Keratinocyte (primary cell): ENCODE data around the gene MOK. TPM values are rescaled to one million over a fixed set of nuclear protein-coding genes. Genes with fewer than 3 reads are reported as not detected.

Experiments used
- DNase-seq: peaks from one replicate; pipeline ENCODE4 v3.0.0-alpha.2; 2011; ENCODE audit warnings: low read depth, missing footprints, low spot score
- FAIRE-seq: peaks from 2 replicates; lab custom pipeline; 2011; peaks lifted over from hg19 to GRCh38; lab: Jason Lieb, UNC
- H2AFZ ChIP-seq: 2 replicates; pipeline ENCODE4 v1.6.0; 2012; ENCODE audit warnings: low read length, control low read depth, inconsistent platforms; ENCODE audit not compliant: control insufficient read depth
- H3K27ac ChIP-seq: 2 replicates; pipeline ENCODE4 v1.5.1; 2011; ENCODE audit warnings: low read length; ENCODE audit not compliant: control insufficient read depth, insufficient read depth
- H3K27me3 ChIP-seq: 3 replicates; pipeline ENCODE4 v1.6.0; 2011; ENCODE audit warnings: low read length; ENCODE audit not compliant: control insufficient read depth, insufficient read depth; ENCODE audit errors: extremely low read depth
- H3K36me3 ChIP-seq, 2 experiments: 2 replicates in 1 of 2; 3 replicates in 1 of 2; pipeline ENCODE4 v1.5.1; 2011; ENCODE audit warnings: low read length in 2 of 2, mild to moderate bottlenecking in 1 of 2; ENCODE audit not compliant: control insufficient read depth in 2 of 2, insufficient read depth in 2 of 2; ENCODE audit errors: extremely low read depth in 1 of 2
- H3K4me1 ChIP-seq: 3 replicates; pipeline ENCODE4 v1.5.1; 2011; ENCODE audit warnings: low read length; ENCODE audit not compliant: control insufficient read depth, insufficient read depth; ENCODE audit errors: extremely low read depth
- H3K4me2 ChIP-seq: 3 replicates; pipeline ENCODE4 v1.6.0; 2011; ENCODE audit warnings: low read depth, low read length; ENCODE audit not compliant: control insufficient read depth, insufficient read depth; ENCODE audit errors: extremely low read depth
- H3K4me3 ChIP-seq, 3 experiments: fragments of 200-600 bp in 1 of 3; sonication (generic) in 1 of 3; 2 replicates in 2 of 3; 3 replicates in 1 of 3; pipeline ENCODE4 v1.5.1; 2011 to 2016; ENCODE audit warnings: low read length in 3 of 3, mild to moderate bottlenecking in 3 of 3, control low read depth in 2 of 3, inconsistent platforms in 1 of 3, low read depth in 1 of 3, mixed read lengths in 1 of 3, mixed run types in 1 of 3, moderate library complexity in 1 of 3; ENCODE audit not compliant: control insufficient read depth in 2 of 3, insufficient read depth in 2 of 3; ENCODE audit errors: extremely low read depth in 1 of 3
- H3K79me2 ChIP-seq: 2 replicates; pipeline ENCODE4 v1.6.0; 2012; ENCODE audit warnings: low read length; ENCODE audit not compliant: control insufficient read depth, insufficient read depth
- H3K9ac ChIP-seq: 3 replicates; pipeline ENCODE4 v1.6.0; 2011; ENCODE audit warnings: low read length; ENCODE audit not compliant: control insufficient read depth, insufficient read depth; ENCODE audit errors: extremely low read depth
- H3K9me1 ChIP-seq: 3 replicates; pipeline ENCODE4 v1.6.0; 2011; ENCODE audit warnings: low read length; ENCODE audit not compliant: control insufficient read depth, insufficient read depth; ENCODE audit errors: extremely low read depth
- H3K9me3 ChIP-seq: 2 replicates; pipeline ENCODE4 v1.5.1; 2012; ENCODE audit warnings: low read depth, low read length; ENCODE audit not compliant: control insufficient read depth
- H4K20me1 ChIP-seq: 3 replicates; pipeline ENCODE4 v1.6.0; 2011; ENCODE audit warnings: low read length; ENCODE audit not compliant: control insufficient read depth, insufficient read depth; ENCODE audit errors: extremely low read depth
- CTCF ChIP-seq, 3 experiments: IDR thresholded peaks in 1 of 3; conservative IDR thresholded peaks in 1 of 3; optimal IDR thresholded peaks in 1 of 3; 2 replicates in 2 of 3; 3 replicates in 1 of 3; pipeline versions ENCODE3 to v1.5.1; 2011; ENCODE audit warnings: low read length in 3 of 3, mild to moderate bottlenecking in 3 of 3, moderate library complexity in 2 of 3, control low read depth in 1 of 3, inconsistent platforms in 1 of 3; ENCODE audit not compliant: insufficient read depth in 2 of 3; ENCODE audit errors: extremely low read depth in 1 of 3
- EZH2 ChIP-seq: IDR thresholded peaks from one replicate; pipeline ENCODE4 v1.6.1; 2012; ENCODE audit warnings: inconsistent platforms, mild to moderate bottlenecking, low read length, moderate library complexity
- dilution Hi-C: fragments of 300-500 bp; cut with MboI; formaldehyde crosslinking; loops from one replicate; pipeline ENCODE4 v1.7.0; 2020; ENCODE audit warnings: low sequenced_read_pairs; ENCODE audit not compliant: extremely low pct_ligation_motif_present
- polyA plus RNA-seq, 5 experiments: library from polyadenylated mRNA; depleted of rRNA in 3 of 5; stranded (reverse) in 3 of 5; stranded (forward) in 1 of 5; unstranded in 1 of 5; fragments of >200 nt; gene quantifications; 1 replicate in 1 of 5; 2 replicates in 3 of 5; 3 replicates in 1 of 5; pipeline versions ENCODE4 v1.2.1 to v1.2.3, GENCODE V29; 2011 to 2012; ENCODE audit warnings: missing spikeins in 2 of 5, low read depth in 1 of 5, low replicate concordance in 1 of 5

The MOK gene
- polyA plus RNA-seq, 1 donor (not counting 4 experiments of a cell fraction or from before 2014, with no cell fraction given) = 38.1 TPM

GRCh38 chr14:102201353-102201738, 103.6 kb downstream of the MOK start:
- peaks cover 12 to 18% of the 10 kb centered on the region in 2 experiments for H3K36me3 ChIP-seq
- H4K20me1 ChIP-seq = peaks cover 3% of the 10 kb centered on the region
- dilution Hi-C loops = no loop called here
- no peak overlapping the region for H2AFZ ChIP-seq
- H3K27ac ChIP-seq = no peak overlapping the region
- no peaks in the 10 kb centered on the region for H3K4me1 ChIP-seq
- no peak overlapping the region for H3K4me3 ChIP-seq
- TF ChIP-seq EZH2 = no peak
- TF ChIP-seq CTCF (optimal IDR thresholded peaks at IDR 0.05 in 1 of 3, IDR thresholded peaks at IDR 0.05 in 1 of 3, conservative IDR thresholded peaks at IDR 0.05 in 1 of 3; ENCODE audit: extremely low read depth in 1 of 3, insufficient read depth in 2 of 3, low read length in 3 of 3) = no peak
- peaks cover 48% of the 10 kb centered on the region for H3K79me2 ChIP-seq
- H3K27me3 ChIP-seq = no peaks in the 10 kb centered on the region
- DNase-seq = no peak
- no peaks in the 10 kb centered on the region for H3K9me3 ChIP-seq
- H3K9ac ChIP-seq = no peak overlapping the region
- no peak overlapping the region for H3K4me2 ChIP-seq
- no peaks in the 10 kb centered on the region for H3K9me1 ChIP-seq
- no peak for FAIRE-seq

- Histone ChIP-seq H2AFZ (no peak overlapping the region), H4K20me1 (peaks cover 3% of the 10 kb centered on the region), H3K4me3 (no peak overlapping the region), H3K9me3 (no peaks in the 10 kb centered on the region), H3K4me2 (no peak overlapping the region), H3K27ac (no peak overlapping the region), H3K4me1 (no peaks in the 10 kb centered on the region), H3K9me1 (no peaks in the 10 kb centered on the region), H3K79me2 (peaks cover 48% of the 10 kb centered on the region), H3K36me3 (peaks cover 13 to 18% of the 10 kb centered on the region in 2 experiments), H3K9ac (no peak overlapping the region), H3K27me3 (no peaks in the 10 kb centered on the region)
- no peak for FAIRE-seq
- TF ChIP-seq EZH2 (no peak), CTCF (optimal IDR thresholded peaks at IDR 0.05 in 1 of 3, IDR thresholded peaks at IDR 0.05 in 1 of 3, conservative IDR thresholded peaks at IDR 0.05 in 1 of 3; ENCODE audit: extremely low read depth in 1 of 3, insufficient read depth in 2 of 3, low read length in 3 of 3) (no peak)
- DNase-seq = no peak
- dilution Hi-C loops = no loop called here
These were observed 104.1 kb downstream of the MOK start for GRCh38 chr14:102200690-102201352.
